ENCODE measurements around the gene VAT1L. TPM values are rescaled to one million over a fixed set of nuclear protein-coding genes. Genes with fewer than 3 reads are reported as not detected.

Gene VAT1L
- polyA plus RNA-seq, 4 donors = 4.9 to 6.1 (median 5.5) TPM

Other genes with a start within 250 kb of the VAT1L start
- gene NUDT7, start 66.0 kb upstream of the VAT1L start, polyA plus RNA-seq (ENCODE audit: insufficient read length in 4 of 4) = 10 to 100 TPM; 10.3 to 14.2 (median 12.2) TPM
- gene CLEC3A, start 234.0 kb downstream of the VAT1L start, polyA plus RNA-seq (ENCODE audit: insufficient read length in 4 of 4) = under 1 TPM in 3 of 4 donors, not detected in 1; 0.09 to 0.14 (median 0.11) TPM

All from right renal pelvis (tissue), 4 donors.